Gastrocnemius medialis (tissue), 4 donors: ENCODE results near the gene CARD16.

Source experiments
- CTCF ChIP-seq, 5 experiments: fragments of 450-650 bp in 3 of 5; fragments of 200-600 bp in 2 of 5; sonication (generic) in 2 of 5; IDR thresholded peaks in 4 of 5; conservative IDR thresholded peaks in 1 of 5; 1 replicate in 4 of 5; 2 replicates in 1 of 5; pipeline ENCODE4 v1.5.1; 2016 to 2019; ENCODE audit warnings: antibody characterized with exemption in 5 of 5, mild to moderate bottlenecking in 3 of 5, moderate library complexity in 3 of 5
- POLR2A ChIP-seq, 2 donors: fragments of 450-650 bp; IDR thresholded peaks; one replicate each; pipeline ENCODE4 v1.6.1; 2017; ENCODE audit warnings: antibody characterized with exemption in 2 of 2, mild to moderate bottlenecking in 2 of 2, moderate library complexity in 2 of 2

GRCh38 chr11:104999721-105000120, 45.4 kb downstream of the CARD16 start:
- no peak for TF ChIP-seq POLR2A (IDR thresholded peaks at IDR 0.05)
- no peak for TF ChIP-seq CTCF (IDR thresholded peaks at IDR 0.05 in 4 of 5, conservative IDR thresholded peaks at IDR 0.05 in 1 of 5)
